HG02981 (cell line): ENCODE measurements around the gene OBSCN.
A peak's percentile ranks its signal among the peaks of the same experiment; 100 is the strongest.

Experiments
- ATAC-seq: cut with Tn5 transposase; IDR thresholded peaks from one replicate; pipeline ENCODE4 v1.9.1; 2021; ENCODE audit warnings: mild to moderate bottlenecking, moderate library complexity; ENCODE audit not compliant: unreplicated experiment

OBSCN gene

GRCh38 chr1:228275179-228275429, 67.3 kb downstream of the OBSCN start:
- ATAC-seq: no peak

- peak; percentile 70 for ATAC-seq
These were observed 67.8 kb downstream of the OBSCN start for GRCh38 chr1:228275430-228276173.

- peak; percentile 9 for ATAC-seq
These were observed 68.5 kb downstream of the OBSCN start for GRCh38 chr1:228276174-228276831.

- no peak for ATAC-seq
These were observed 69.2 kb downstream of the OBSCN start for GRCh38 chr1:228276901-228277490.

- no peak for ATAC-seq
These were observed 69.9 kb downstream of the OBSCN start for GRCh38 chr1:228277491-228278431.

GRCh38 chr1:228278432-228278941, 70.6 kb downstream of the OBSCN start:
- no peak for ATAC-seq

- ATAC-seq: no peak
These were observed 71.3 kb downstream of the OBSCN start for GRCh38 chr1:228279011-228279721.

- ATAC-seq: no peak
These were observed 71.9 kb downstream of the OBSCN start for GRCh38 chr1:228279722-228280105.

- no peak for ATAC-seq
These were observed 72.5 kb downstream of the OBSCN start for GRCh38 chr1:228280106-228280901.

- no peak for ATAC-seq
These were observed 73.2 kb downstream of the OBSCN start for GRCh38 chr1:228280961-228281591.

GRCh38 chr1:228281631-228282328, 73.9 kb downstream of the OBSCN start:
- no peak for ATAC-seq

GRCh38 chr1:228282329-228283042, 74.6 kb downstream of the OBSCN start:
- no peak for ATAC-seq

- ATAC-seq: no peak
These were observed 75.2 kb downstream of the OBSCN start for GRCh38 chr1:228283043-228283371.

GRCh38 chr1:228283476-228284147, 75.8 kb downstream of the OBSCN start:
- no peak for ATAC-seq

GRCh38 chr1:228284148-228284495, 76.3 kb downstream of the OBSCN start:
- no peak for ATAC-seq

GRCh38 chr1:228284521-228284920, 76.7 kb downstream of the OBSCN start:
- no peak for ATAC-seq

- ATAC-seq: no peak
These were observed 78.0 kb downstream of the OBSCN start for GRCh38 chr1:228285661-228286504.
